A673 (cell line): Measurements from ENCODE around the gene PPIG. TPM values are rescaled to one million over a fixed set of nuclear protein-coding genes. Genes with fewer than 3 reads are reported as not detected.
A peak's percentile ranks its signal among the peaks of the same experiment; 100 is the strongest.

Experiments
- BruUV-seq: library from RNA; stranded (reverse); fragments of 400-500 nt; replicated peaks from 2 replicates; lab custom pipeline; 2021; lab: Mats Ljungman, UMichigan
- CTCF ChIA-PET: fragments of 300-600 bp; sonication (Branson Sonifier 250); formaldehyde crosslinking; loops from one replicate; lab custom pipeline; 2022; ENCODE audit warnings: antibody characterized with exemption; lab: Charles Lee
- POLR2A ChIA-PET: fragments of 300-600 bp; sonication (Branson Sonifier 250); formaldehyde crosslinking; loops from one replicate; lab custom pipeline; 2022; ENCODE audit warnings: antibody characterized with exemption; ENCODE audit not compliant: low non-redundant PET; lab: Charles Lee
- DNase-seq: peaks from one replicate; pipeline ENCODE4 v3.0.0-alpha.2; 2015; ENCODE audit warnings: low spot score
- H3K27ac ChIP-seq: fragments of 200-600 bp; sonication (generic); 2 replicates; pipeline ENCODE4 v1.5.1; 2016; ENCODE audit warnings: mixed run types, low read depth, mild to moderate bottlenecking, mixed read lengths, antibody characterized with exemption, low read length; ENCODE audit not compliant: poor library complexity, severe bottlenecking
- H3K27me3 ChIP-seq: fragments of 200-600 bp; sonication (generic); replicated peaks from 2 replicates; pipeline ENCODE4 v1.6.1; 2017; ENCODE audit warnings: mixed run types, low read depth, mild to moderate bottlenecking, mixed read lengths, antibody characterized with exemption, low read length; ENCODE audit not compliant: insufficient read depth, poor library complexity
- H3K36me3 ChIP-seq: fragments of 200-600 bp; sonication (generic); 2 replicates; pipeline ENCODE4 v1.6.1; 2016; ENCODE audit warnings: mixed run types, mild to moderate bottlenecking, mixed read lengths, antibody characterized with exemption, low read length; ENCODE audit not compliant: insufficient read depth, poor library complexity, severe bottlenecking
- H3K4me1 ChIP-seq: fragments of 200-600 bp; sonication (generic); 2 replicates; pipeline ENCODE4 v1.6.1; 2017; ENCODE audit warnings: mixed run types, mild to moderate bottlenecking, mixed read lengths, antibody characterized with exemption, low read length; ENCODE audit not compliant: insufficient read depth, poor library complexity, severe bottlenecking
- H3K4me3 ChIP-seq: fragments of 200-600 bp; sonication (generic); 2 replicates; pipeline ENCODE4 v1.5.1; 2016; ENCODE audit warnings: low read depth, mixed run types, mild to moderate bottlenecking, mixed read lengths, low read length; ENCODE audit not compliant: poor library complexity, severe bottlenecking
- H3K9me3 ChIP-seq: fragments of 200-600 bp; sonication (generic); 2 replicates; pipeline ENCODE4 v1.6.1; 2016; ENCODE audit warnings: mixed run types, low read depth, mild to moderate bottlenecking, mixed read lengths, antibody characterized with exemption, low read length; ENCODE audit not compliant: poor library complexity, severe bottlenecking
- EZH2 ChIP-seq: fragments of 200-600 bp; sonication (generic); IDR thresholded peaks from 2 replicates; pipeline ENCODE4 v1.6.1; 2017; ENCODE audit warnings: borderline replicate concordance, low read depth, mild to moderate bottlenecking, mixed read lengths, antibody characterized with exemption, low read length; ENCODE audit not compliant: poor library complexity, severe bottlenecking
- intact Hi-C: fragments of 100-400 bp; cut with micrococcal nuclease; formaldehyde crosslinking; loops from one replicate; pipeline ENCODE4 v1.10.0; 2022; ENCODE audit not compliant: unreplicated experiment
- total RNA-seq: library from RNA; stranded (reverse); gene quantifications from 2 replicates; pipeline ENCODE4 v1.2.3, GENCODE V29; 2021
- TF ChIP-seq, protein P1 (sequence below): fragments of 300-800, 200-600 bp; sonication (generic); conservative IDR thresholded peaks from 2 replicates; pipeline ENCODE4 v1.5.1; 2017; ENCODE audit warnings: low read depth, mild to moderate bottlenecking, antibody characterized with exemption, low read length, moderate library complexity, mixed read lengths

The PPIG gene
- total RNA-seq, 1 experiment from 2014 or later, result 69.8 TPM

DNA sequence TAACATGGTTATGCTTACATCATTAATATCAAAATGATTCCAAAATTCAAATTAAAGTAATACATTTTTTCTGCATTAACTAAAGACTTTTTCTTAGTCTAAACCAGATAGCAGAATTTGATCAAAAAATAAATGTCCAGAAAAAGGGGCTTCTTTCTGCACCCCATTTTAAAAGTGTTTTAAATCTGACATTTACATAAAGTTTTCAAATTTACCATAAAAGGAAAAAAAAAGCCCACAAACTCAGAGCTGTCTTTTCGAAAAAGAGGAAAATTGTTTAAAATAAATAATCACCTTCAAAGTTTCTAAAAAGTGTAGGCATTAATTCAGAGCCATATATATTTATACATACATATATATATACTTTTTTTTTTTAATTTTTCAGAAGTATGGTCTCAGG lies 12.0 kb upstream of the PPIG start:
- BruUV-seq, result no TSS peak
- Histone ChIP-seq H3K9me3 (no peaks in the 10 kb centered on the region), H3K27me3 (no peaks in the 10 kb centered on the region), H3K4me1 (peaks cover 8% of the 10 kb centered on the region), H3K36me3 (no peaks in the 10 kb centered on the region), H3K4me3 (peak overlapping the region; percentile 62), H3K27ac (no peak overlapping the region)
- no peak for TF ChIP-seq EZH2
- TF ChIP-seq, protein P1, sequence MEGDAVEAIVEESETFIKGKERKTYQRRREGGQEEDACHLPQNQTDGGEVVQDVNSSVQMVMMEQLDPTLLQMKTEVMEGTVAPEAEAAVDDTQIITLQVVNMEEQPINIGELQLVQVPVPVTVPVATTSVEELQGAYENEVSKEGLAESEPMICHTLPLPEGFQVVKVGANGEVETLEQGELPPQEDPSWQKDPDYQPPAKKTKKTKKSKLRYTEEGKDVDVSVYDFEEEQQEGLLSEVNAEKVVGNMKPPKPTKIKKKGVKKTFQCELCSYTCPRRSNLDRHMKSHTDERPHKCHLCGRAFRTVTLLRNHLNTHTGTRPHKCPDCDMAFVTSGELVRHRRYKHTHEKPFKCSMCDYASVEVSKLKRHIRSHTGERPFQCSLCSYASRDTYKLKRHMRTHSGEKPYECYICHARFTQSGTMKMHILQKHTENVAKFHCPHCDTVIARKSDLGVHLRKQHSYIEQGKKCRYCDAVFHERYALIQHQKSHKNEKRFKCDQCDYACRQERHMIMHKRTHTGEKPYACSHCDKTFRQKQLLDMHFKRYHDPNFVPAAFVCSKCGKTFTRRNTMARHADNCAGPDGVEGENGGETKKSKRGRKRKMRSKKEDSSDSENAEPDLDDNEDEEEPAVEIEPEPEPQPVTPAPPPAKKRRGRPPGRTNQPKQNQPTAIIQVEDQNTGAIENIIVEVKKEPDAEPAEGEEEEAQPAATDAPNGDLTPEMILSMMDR, result no peak
- intact Hi-C loops, result no loop called here
- ChIA-PET CTCF (no interaction called here), POLR2A (no interaction called here)
- DNase-seq, result no peak

DNA sequence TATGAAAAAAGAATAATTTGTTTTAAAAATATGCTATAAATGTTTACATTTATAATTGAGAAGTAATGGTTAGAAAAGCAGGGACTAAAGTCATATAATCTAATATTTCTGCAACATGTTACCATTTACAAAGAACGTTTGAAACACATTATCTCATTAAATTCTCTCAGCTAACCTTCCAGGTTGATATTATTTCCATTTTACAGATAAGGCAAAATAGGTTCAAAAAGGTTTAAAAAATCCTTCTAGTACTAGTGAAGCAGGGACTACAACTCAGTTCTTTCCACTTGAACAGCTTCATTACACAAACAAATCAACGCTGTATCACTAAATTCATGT lies 11.4 kb upstream of the PPIG start:
- TF ChIP-seq EZH2, result no peak
- TF ChIP-seq, protein P1, result no peak
- Histone ChIP-seq H3K4me1 (peaks cover 8% of the 10 kb centered on the region), H3K9me3 (no peaks in the 10 kb centered on the region), H3K27me3 (no peaks in the 10 kb centered on the region), H3K4me3 (peak overlapping the region; percentile 62), H3K27ac (no peak overlapping the region), H3K36me3 (no peaks in the 10 kb centered on the region)
- CTCF ChIA-PET, result no interaction called here
- no peak for DNase-seq
- BruUV-seq, result no TSS peak
- intact Hi-C loops, result no loop called here
- POLR2A ChIA-PET, result no interaction called here

DNA sequence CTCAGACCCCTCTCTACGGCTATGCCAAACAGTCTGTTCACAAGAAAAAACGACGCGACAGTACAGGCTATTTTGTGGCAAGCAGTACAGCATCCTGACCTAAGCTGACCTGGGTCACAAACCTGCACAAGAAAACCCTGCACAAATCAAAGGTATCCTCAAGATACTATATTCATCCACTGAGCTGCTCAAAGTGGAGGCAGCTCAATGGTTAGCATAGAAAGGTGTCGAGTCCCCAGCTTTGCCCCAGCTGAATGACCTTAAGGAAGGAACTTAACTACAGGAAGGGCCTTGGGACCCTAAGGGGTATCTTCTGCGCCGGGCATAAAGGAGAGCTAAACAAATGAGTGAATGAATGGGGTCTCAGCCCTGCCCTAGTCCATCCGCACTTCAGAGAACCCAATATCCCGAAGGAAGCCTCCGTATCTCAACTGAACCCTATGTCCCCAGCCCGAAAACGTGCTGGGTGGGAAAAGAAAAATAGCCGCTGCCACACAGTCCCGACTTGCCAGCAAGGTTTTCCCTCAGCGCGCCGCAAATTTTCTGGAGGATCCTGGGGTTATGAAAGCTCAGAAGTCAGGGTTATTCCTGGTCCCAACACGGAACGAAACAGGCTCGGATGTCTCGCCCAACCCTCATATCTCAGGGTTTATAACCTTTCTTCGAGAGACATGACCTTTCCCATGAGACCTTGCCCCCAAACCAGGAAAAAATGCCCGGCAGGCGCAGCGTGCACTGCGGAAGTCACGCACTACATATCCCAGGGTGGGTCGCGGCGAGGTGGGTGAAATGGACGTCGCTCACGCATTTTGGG lies 10.8 kb upstream of the PPIG start, which contains the start of gene FASTKD1:
Gene FASTKD1, minus strand, starts transcription at position 706 of the 814 bp plus-strand sequence. CDS start 1,836 bp downstream, outside the sequence.
- intact Hi-C loops, result no loop called here
- no peaks in the 10 kb centered on the region for H3K36me3 ChIP-seq
- ChIA-PET CTCF (no interaction called here), POLR2A (no interaction called here)
- H3K27me3 ChIP-seq, result no peaks in the 10 kb centered on the region
- peak within 1 kb of the TSS; percentile 62 for H3K4me3 ChIP-seq
- peak; percentile 95 for DNase-seq
- TF ChIP-seq, protein P1, result no peak
- TSS peak; percentile 76 for BruUV-seq
- H3K9me3 ChIP-seq, result no peaks in the 10 kb centered on the region
- peaks cover 8% of the 10 kb centered on the region for H3K4me1 ChIP-seq
- peak within 1 kb of the TSS; percentile 26 for H3K27ac ChIP-seq
